HG03521 (cell line): ENCODE data around the gene ZBTB49.

Experiments
- ATAC-seq: cut with Tn5 transposase; IDR thresholded peaks from one replicate; pipeline ENCODE4 v1.9.1; 2021; ENCODE audit warnings: mild to moderate bottlenecking, moderate library complexity; ENCODE audit not compliant: unreplicated experiment

The ZBTB49 gene

GRCh38 chr4:4281787-4282186 is 8.3 kb upstream of the ZBTB49 start:
- ATAC-seq, result no peak

DNA sequence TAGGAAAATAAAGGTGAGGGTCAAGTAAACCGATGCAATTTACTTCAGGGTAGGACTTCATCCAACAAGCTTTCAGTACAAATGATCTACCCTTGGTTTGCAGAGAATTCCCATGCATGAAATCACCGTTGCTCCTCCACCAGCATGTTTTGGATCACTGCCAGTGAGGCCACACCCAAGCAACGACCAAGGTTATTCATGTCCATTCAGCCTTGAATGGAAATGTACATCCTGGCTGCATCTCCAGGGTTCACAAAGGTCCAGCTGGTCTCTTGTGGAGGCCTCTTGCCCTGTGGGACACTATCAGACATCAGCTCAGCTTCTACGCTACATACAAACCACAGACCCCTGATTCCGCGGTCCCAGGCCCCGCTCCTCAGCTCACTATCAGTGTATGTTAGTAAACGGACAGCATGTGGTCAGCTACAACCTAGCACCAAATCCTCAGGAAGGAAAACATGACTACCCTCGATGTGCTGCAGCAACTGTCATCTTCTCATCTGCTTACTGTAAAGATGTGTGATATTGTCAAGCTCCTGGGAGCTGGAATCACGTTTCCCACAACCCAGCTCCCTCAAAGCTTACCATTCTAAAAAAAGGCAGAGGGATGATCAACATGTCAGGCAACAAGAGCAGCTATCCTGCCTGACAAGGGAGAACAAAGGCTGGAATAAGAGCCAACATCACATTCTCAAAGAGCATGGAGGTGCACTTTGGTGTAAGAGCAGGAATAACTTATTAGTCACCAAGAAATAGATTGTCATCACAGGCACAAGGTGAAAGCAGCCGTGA is 5.0 kb upstream of the ZBTB49 start:
- no peak for ATAC-seq

- ATAC-seq, result no peak
These were observed 2.0 kb upstream of the ZBTB49 start for GRCh38 chr4:4288098-4288497.

- ATAC-seq, result no peak
These were observed 996 bp upstream of the ZBTB49 start for GRCh38 chr4:4289055-4289454.

DNA sequence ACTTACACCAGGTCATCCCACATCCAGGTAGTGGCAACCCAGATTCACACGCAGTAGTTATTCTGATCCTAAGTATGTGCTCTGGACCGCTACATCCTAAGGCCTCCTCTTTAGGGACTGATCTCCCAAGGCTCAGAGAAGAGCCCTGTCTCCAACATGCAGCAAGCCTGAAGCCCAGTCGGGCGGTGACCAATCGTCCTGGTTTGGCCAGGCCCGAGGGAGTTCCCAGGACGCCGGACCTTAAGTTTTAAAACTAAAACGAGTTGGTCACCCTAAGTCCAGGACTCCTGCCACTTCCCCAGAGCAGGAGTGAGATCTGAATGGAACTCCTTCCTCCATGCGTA is 482 bp upstream of the ZBTB49 start:
- ATAC-seq, result no peak

- no peak for ATAC-seq
These were observed 3.2 kb downstream of the ZBTB49 start for GRCh38 chr4:4293279-4293678.

- no peak for ATAC-seq
These were observed 6.3 kb downstream of the ZBTB49 start for GRCh38 chr4:4296283-4296846.

GRCh38 chr4:4299006-4299405 is 9.0 kb downstream of the ZBTB49 start:
- ATAC-seq, result no peak

- ATAC-seq, result no peak
These were observed 11.9 kb downstream of the ZBTB49 start for GRCh38 chr4:4302001-4302400.

- ATAC-seq, result no peak
These were observed 12.4 kb downstream of the ZBTB49 start for GRCh38 chr4:4302416-4302815.

DNA sequence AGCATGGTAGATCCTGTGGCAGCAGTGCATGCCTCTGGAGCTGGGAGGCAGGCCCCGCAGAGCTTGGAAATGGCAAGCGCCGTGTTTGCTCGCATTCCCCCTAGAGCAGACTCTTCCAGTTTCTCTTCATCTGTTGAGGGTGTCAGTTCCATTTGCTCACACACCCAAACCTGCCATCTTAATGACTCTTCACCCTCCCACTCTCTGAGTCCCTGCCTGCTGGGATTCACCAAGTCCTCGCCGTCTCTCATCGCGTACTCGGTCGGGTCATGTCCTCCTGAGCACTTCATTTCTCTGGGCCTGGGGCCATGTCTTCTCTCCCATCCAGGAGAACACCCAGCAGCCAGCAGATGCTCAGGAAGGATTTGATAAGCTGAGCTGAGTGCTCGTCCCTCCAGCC is 16.9 kb downstream of the ZBTB49 start:
- no peak for ATAC-seq

GRCh38 chr4:4308800-4309441 is 18.9 kb downstream of the ZBTB49 start:
- ATAC-seq, result no peak

DNA sequence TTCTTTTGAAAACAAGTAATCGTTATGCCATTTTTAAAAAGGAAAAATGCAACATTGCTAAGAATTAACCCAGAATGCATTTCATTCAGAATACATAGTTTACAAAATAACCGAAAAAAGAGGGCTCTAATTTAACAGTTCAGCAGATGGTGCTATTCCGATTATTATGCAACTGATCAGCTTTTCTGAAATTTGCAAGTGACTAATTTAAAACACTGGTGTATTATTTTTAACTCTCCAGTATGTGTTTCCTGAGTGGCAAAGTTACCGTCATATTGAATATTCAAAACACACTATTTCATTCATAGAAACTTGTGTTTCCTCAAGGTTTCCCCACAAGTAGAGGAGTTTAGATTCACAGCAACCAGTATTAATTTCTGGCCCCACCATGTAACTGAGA is 21.1 kb downstream of the ZBTB49 start:
- no peak for ATAC-seq

- no peak for ATAC-seq
These were observed 25.6 kb downstream of the ZBTB49 start for GRCh38 chr4:4315461-4316149.

DNA sequence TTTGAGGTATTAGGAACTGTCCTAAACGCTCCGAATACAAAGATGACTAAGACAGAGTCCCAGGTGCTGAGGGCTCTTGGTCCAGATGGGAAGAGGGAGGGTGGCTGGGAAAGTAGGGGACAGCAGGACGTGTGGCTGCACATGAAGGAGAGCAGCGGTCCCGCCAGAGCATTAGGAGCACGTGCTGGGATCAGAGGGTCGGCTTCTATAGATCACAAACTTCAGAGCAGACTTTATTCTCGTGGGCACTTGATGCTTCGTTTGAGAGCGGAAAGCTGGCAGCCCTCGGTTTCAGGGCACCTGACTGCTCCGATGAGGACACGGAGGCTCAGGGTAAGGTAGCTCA is 26.1 kb downstream of the ZBTB49 start:
- no peak for ATAC-seq

DNA sequence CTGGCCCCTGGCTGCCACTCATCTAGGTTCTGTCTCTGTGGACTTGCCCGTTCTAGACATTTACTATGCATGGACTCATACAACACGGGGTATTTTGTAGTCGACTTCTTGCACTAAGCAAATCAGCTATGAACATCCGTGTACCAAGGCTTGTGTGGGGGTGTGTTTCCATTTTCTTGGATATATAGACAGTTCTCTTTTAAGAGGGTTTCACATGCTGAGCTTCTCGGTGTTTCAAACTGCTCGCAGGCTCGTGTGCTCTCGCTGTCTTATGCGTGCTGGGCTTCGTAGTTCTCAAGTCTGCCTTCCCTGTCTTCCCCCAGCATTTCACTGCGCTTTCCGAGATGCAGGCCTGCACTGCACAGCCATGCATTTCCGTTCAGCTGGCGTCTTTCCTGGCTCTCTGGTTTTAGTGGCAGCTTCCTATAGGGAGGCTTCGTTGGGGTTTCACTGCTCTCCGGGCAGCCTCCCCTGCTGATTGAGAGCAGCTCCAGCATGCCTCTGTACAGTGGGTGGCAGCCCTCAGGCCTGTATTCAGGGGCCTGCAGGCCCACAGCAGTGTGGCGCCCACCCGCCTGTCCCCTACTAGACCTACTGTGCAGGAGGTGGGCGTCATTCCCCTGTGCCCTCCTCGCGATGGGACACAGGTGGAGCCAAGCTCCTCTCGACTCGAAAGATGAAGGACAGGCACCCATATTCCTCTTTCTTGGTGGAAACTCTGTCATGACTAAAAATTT is 27.6 kb downstream of the ZBTB49 start:
- no peak for ATAC-seq

DNA sequence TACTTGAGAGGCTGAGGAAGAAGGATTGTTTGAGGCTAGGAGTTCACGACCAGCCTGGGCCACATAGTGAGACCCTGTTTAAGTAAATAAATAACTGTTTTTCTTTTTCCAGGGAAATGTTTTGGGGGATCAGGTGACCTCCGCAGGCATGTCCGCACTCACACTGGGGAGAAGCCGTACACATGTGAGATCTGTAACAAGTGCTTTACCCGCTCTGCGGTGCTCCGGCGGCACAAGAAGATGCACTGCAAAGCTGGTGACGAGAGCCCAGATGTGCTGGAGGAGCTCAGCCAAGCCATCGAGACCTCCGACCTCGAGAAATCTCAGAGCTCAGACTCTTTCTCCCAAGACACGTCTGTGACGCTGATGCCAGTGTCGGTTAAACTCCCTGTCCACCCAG is 30.5 kb downstream of the ZBTB49 start:
- no peak for ATAC-seq

DNA sequence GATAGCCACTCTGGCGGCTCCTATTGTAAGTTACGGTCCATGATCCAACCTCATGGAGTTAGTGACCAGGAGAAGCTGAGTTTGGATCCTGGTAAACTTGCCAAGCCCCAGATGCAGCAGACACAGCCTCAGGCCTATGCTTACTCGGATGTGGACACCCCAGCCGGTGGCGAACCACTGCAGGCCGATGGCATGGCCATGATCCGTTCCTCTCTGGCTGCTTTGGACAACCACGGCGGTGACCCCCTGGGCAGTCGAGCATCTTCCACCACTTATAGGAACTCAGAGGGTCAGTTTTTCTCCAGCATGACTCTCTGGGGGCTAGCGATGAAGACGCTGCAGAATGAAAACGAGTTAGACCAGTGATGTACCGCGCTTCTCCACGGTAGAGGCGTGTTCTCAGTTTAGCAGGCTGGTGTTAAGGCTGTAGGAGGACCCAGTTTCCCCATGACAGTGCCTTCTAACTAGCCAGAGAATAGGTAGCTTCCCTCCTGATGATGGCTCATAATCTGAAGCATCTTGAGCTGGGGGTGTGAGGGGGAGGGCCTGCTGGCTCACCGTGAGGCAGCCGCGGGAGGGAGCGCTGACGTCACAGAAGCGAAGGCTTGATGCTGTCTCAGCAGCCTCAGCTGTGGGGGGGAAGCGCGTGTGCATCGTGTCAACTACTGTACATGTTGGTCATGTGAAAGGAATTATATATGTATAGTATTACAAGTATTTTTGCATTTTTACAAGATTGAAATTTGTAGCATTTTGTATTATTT is 31.1 kb downstream of the ZBTB49 start:
- ATAC-seq, result no peak

DNA sequence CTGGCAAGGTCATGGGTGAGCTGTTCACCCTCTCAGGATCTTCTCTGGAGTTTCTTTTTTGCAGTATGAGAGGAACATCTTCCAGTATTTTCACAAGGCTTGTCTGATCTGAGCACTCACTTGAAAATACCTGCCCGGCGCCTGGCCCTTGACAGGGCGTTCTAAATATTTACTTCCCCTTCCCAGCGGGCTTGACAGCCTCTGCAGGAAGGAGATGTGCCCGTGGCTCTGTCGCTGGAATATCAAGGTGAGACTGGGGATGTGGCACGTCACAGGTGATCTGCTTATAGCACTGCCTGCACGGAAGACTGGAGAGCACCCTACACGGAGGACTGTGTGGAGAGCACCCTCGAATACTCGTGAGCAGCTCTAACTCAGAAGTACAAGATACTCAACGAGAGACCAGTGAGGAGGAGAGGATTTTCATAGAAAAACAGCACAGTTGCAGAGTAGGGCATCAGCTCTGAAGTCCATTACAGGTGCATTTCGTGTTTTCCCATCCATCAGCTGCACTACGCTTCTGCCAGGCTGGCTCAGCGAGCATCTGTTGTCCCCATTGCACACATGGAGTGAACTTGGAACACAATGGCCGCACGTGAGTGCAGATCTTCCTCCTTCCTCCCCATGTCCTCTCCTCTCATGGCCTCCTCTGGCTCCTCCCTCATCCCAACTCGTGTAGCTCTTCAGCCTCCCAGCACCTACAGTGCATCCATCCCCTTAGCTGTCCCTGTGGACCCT is 32.1 kb downstream of the ZBTB49 start:
- no peak for ATAC-seq
